Measurements from ENCODE around the gene POLR2E.

Gene POLR2E

DNA sequence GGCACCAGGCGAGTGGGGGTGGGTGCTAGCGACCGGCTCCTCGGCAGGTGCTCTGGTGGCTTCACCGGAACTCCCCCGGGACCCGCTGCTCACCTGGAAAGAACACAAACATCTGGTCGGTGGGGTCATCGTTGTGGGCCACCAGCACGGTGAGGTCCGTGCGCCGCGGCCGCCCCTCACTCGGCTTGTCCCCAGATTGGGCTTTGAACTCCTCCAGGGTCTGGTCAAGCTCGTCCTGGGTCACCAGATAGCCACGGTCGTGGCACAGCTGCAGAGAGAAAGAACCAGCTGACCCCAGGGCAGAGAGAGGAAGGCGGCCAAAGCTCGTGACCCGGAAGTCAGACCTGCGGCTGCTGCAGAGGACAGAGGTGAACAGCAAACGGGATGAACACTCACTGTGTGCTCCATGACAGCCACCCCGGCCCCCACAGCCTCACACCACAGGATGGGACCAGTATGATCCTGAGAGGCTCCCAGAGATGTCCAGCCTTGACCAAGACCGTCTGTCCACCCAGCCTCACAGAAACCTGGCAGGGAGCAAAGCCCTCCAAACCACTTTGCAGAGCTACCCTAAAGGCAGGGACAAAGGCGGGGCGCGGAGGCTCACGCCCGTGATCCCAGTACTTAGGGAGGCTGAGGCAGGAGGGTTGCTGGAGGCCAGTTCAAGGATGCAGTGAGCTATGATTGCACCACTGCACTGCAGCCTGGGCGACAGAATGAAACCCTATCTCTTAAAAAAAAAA lies 1.2 kb downstream of the POLR2E start:
- no peak for DNase-seq (ENCODE audit: low read depth)

DNA sequence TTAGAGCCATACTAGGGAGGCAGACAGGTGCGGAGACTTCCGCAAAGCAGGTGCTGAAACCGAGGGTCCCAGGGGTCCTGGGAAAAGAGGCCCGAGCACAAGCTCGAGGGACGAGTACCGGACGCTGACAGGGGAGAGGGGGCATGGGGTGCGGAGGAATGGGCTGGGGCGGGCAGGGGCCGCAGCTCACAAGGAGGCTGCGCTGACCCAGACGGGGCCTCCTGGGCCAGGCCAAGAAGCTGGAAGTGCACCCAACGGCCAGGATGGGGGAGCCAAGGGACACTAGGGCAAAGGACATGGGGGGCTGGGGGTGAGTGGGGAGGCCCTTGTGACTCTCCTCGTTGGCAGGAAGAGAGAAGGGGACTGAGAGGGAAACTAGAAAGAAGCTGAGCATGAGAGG lies 1.8 kb downstream of the POLR2E start:
- DNase-seq (ENCODE audit: low read depth) = no peak

DNA sequence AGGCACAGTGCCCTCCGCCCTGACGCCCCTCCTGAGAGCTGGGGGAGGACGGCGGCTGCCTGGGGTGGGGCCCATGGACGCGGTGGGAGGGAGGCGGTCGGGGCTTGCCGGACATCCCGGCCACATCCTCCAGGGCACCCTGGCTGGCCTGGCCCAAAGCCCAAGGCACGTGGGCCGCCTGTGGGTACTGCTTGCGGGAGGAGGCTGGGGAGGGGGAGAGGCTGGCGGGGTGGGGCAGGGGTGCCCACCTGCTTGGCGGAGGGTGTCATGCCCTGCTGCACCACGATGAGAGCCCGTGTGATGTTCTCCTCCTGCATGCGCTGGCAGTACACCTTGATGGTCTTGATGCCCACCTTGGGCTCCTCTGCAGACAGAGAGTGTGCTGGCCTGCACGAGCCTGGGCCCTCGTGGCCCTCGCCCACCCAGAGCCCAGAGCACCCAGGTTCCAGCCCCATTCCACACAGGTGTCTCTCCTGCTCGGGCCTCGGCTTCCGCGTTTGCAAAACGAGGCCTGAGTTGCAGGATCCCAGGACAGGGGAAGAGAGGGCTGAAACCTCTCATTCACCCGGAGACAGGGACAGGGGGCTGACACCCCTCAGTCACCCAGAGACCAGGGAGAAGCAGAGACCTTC lies 3.5 kb downstream of the POLR2E start:
- DNase-seq (ENCODE audit: low read depth) = no peak

DNA sequence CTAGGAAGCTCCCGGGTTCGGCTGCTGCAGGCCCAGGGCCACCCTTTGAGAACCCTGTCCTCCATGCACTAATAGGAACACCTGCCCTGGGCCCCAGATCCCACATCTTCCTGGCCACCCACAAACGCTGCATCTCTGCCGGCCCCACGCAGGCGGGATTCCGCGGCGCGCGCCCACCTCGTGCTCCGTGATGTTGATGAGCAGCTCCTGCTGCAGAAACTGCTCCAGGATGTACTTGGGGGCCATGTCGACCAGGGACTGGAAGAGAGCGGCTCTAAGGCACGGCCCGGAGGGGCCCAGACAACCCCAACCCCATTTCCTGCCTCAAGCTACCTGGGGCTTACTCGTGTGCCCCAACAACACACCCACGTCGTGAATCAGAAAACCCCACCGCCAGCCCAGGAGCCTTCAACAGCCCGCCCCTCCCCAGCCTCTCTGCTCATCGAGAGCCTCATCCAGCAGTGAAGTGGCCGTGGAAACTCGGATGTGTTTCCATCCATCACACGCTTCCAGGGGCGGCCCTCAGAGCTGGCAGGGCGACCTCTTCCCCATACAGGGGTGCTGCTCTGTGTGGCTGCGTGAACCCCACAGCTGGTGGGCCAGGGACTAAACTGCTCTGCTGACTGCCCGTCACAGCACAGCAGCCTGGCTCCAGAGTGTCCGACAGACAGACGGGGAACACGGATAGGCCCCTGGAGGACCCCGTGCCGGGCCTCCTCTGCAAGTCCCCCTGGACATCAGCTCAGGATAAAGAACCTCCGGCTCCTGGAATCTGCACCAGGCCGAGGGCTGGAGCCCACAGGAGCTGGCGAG lies 4.2 kb downstream of the POLR2E start:
- no peak for DNase-seq (ENCODE audit: low read depth)

DNA sequence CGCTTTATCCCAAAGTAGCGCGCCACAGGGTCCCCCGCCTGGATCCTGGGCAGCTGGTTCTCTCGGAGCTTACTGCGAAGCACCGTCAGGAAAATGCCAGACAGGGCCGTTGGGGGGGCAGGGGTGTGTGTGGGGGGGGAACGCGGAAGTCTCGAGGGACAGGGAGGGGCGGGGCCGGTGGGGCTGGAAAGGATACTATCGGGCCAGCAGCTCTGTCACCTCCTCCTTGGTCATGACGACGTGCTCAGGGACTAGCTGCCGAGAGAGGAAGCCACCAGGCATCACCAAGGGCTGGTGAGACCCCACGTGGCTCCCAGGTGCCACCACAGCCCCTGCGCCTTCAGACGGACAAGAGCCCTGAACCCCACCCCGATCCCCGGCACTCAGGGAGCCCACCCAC lies 5.3 kb downstream of the POLR2E start:
- DNase-seq (ENCODE audit: low read depth) = no peak

DNA sequence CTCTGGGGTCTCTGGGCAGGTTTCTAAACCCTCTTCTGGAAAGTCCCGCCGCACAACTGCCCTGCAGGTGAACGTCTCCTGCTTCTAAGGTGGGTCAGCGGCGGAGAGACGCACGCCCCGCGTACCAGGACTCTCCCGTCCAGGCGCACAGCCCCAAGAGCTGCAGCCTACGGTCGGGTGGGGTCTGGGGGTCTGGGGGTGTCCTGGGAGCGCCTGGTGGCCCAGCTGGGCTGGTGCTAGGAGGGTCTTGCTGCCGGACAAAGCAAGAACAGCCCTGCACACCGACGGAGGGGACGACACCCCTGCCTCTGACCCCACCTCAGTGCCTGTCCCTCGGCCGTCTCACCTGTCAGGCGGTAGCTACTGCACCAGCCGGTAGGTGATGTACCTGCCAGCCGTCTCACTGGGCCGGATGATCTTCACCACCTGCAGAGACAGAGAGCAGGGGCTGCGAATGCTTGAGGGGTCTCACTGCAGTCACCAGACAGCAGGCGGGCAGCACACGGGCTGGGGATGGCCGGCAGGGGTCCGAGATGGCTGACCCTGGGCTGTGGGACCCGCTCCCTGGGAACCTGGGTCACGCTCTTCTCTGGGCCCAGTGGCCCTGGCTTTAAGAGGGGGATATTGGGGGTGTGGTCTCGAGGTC lies 5.9 kb downstream of the POLR2E start:
- DNase-seq (ENCODE audit: low read depth) = no peak

DNA sequence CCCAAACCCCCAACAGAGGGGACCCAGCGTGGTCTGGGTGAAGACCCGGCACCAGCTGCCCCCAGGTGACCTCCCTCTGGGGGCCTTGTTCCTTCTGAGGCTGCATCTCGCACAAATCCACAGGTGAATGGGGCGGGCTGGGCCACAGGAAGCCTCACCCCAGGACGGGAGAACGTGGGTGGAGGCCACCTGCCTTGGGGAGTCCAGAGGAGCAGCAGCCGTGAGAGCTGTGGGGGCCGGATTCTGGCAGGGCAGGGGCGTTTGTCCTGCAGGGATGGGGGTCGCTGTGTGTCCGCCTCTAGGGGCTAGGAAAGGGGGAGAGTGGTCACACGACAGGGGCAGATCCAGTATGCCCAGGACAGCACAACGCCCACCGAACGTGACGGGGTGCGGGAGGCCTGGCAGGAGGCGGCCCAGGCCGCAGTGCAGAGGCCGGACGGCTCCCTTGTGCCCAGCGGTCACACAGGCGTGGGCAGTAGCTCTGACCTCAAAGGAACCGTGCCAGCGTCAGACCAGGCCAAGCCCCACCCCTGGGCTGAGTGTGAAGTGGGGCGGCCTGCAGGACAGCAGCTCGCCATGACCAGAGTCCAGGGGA lies 6.7 kb downstream of the POLR2E start:
- no peak for DNase-seq (ENCODE audit: low read depth)

DNA sequence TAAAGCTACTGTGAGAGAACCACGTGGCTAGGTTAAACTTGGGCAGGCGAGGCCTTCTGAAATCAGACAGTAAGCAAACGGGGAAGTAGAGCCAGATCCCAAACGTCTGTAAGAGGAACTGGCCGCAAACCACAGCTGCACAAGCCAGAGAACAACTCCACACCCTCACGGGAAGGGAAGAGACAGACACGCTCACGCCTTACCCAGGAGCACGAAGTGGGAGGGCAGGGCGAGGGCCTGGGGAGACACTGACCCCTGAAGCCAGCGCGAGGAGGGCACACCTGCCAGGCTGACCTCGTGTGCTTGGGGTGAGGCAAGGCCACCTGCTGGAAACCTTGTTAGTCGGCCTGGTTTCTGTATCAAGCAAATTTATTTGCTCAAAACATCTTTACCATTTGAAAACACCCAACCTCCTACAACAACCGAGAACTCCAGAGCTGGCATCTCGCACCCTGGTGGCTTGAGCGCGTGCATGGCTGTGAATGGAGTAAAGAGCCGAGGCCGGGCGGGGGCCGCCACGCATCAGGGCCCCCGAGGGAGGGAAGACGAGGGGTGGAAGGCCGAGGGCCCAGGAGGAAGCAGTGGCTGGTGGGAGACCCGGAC lies 7.3 kb downstream of the POLR2E start:
- no peak for DNase-seq (ENCODE audit: low read depth)

DNA sequence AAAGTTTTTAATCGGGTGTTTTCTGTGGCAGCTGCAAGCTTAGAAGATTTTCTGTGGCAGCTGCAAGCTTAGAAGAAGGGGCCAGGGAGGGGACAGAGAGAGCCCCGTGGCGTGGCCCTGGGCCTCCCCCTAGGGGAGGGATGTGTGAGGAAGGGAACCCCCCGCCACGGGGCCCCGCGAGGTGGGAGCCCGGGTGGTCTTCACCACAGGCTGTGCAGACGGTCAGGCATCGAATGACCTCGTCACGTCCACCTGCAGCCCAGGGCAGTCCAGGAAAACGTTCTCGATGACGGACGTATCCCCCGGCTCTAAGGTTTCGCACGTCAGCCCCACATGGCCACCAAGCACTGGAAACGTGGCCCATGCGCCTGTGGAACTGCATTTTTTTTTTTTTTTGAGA lies 8.6 kb downstream of the POLR2E start:
- DNase-seq (ENCODE audit: low read depth) = no peak

DNA sequence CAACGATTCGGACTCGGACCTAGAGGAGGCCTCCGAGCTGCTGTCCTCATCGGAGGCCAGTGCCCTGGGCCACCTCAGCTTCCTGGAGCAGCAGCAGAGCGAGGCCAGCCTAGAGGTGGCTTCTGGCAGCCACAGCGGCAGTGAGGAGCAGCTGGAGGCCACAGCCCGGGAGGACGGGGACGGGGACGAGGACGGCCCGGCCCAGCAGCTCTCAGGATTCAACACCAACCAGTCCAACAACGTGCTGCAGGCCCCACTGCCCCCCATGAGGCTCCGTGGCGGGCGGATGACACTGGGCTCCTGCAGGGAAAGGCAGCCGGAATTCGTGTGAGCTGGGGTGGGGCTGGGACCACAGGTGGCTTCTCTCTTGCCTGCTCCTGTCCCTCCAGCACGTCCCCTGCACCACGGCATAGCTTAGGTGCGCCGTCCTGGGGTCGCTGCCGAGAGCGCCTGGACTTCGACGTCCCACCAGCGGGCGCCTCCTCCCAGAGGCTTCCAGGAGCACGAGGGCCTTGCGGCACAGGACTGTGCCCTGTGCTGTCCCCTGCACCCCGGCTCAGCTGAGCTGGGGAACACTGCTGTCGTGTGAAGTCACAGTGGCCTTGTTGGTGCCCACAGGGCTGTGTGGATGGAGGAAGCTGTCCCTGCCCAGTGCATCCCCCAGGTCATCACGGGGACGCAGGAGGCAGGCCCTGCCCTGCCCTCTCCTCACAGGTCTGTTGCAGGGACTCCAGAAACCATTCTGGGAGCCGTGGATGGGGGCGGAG lies 9.3 kb downstream of the POLR2E start:
- no peak for DNase-seq (ENCODE audit: low read depth)

DNA sequence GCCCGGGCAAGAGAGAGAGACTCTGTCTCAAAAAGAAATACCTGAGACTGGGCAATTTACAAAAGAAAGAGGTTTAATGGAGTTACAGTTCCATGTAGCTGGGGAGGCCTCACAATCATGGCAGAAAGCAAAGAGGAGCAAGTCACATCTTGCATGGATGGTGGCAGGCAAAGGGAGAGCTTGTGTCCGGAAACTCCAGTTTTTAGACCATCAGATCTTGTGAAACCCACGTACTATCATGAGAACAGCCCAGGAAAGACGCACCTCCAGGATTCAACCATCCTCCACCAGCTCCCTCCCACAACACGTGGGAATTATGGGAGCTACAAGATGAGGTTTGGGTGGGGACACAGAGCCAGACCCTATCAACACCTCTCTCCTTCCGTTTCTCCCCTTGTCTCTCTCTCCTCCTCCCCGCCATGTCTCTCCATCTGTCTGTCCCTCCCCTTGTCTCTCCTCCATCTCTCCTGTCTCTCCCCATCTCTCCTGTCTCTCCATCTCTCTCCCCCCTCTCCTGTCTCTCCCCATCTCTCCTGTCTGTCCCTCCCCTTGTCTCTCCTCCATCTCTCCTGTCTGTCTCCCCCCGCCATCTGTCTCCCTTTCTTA lies 10.0 kb downstream of the POLR2E start:
- DNase-seq (ENCODE audit: low read depth) = no peak

DNA sequence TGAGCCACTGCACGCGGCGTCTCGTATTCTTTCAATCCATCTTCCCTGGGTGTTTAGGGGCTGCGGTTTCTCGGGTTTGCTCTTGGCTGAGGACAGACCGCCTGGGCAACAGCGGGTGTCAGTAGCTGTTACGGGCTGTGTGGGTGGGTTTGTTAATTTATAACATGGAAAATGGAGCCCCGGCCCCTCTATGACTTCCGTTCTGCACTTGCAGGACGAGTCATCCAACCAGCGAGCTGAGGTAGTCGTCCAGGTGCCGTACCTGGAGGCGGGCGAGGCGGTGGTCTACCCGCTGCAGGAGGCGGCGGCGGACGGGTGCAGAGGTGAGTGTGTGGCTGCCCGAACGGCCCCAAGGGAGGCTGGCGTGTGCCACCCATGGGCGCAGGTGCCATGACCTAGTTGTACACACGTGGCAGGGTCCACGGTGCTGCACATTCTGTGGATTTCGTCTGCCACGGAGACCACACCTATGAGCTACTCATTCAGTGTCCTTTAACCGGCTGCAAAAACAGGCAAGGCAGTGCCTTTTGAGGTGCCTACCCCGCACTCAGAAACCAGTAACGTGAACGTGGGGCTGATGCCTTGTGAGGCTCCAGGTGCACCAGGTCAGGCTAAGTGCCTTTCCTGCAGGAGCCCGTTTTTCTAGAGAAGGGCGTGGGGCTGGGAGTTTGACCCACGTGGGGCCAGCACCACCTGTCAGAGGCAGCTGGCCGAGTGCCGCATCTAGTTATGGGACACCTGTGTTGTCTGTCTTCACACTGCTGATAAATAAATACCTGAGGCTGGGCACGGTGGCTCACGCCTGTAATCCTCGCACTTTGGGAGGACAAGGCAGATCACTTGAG lies 10.9 kb downstream of the POLR2E start:
- no peak for DNase-seq (ENCODE audit: low read depth)

DNA sequence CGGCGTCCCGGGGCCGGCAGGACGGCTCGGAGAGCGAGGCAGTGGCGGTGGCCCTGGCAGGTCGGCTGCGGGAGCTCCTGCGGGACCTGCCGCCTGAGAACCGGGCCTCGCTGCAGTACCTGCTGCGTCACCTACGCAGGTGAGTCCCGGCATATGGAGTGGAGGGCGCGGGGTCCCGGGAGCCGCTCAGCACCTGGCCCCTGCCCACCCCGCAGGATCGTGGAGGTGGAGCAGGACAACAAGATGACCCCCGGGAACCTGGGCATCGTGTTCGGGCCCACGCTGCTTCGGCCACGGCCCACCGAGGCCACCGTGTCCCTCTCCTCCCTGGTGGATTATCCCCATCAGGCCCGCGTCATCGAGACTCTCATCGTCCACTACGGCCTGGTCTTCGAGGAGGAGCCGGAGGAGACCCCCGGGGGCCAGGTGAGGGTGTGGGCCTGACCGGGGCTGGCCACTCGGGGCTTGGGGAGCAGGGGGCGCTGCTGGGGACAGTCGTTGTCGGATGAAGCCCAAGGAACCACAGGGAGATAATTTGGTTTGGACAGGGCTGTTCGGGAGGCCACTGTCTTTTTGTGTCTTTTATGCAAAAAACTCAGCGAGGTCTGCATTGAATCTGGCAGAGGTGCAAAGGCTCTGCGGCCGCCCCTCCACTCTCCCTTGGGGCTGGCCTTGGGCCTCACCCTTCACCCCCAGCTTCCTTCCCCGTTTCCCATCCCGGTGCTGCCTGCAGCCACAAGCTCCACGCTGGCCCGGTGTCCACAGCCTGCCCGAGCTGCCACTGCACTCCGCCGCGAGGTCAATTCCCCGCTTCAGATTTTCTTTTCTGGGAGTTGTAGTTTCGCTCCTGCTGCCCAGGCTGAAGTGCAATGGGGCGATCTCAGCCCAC lies 12.0 kb downstream of the POLR2E start:
- no peak for DNase-seq (ENCODE audit: low read depth)

DNA sequence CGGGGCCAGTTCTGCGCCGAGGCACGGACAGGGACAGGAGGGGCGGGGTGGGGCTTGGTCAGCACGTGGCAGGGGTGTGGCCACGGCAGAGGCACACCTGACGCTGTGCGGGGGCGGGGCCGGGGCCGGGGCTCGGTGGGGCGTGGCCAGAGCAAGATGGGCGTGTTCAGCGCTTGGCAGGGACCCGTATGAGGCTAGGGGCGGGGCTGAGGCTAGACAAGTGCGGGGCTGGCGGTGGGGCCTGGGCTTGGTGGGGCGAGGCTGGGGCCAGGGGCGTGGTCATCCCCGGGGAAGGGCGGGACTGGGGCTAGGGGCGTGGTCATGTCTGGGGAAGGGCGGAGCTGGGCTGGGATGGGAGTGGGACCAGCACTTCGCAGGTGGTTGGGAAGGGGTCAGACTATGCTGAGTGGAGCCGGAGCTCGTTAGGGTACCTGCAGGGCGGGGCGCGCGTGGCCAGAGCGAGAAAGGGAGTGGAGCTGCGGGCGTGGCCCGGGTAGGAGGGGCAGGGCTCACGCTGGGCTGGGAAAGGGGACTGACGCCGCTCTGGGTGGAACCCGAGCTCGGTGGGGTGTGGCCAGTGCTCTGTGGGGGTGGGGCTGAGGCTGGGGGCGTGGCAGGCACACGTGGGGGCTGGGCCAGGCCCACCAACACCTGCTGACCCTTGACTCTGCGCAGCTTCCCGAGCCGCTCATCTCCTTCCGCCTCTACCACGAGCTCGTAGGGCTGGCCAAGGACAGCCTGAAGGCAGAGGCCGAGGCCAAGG lies 12.8 kb downstream of the POLR2E start:
- no peak for DNase-seq (ENCODE audit: low read depth)

DNA sequence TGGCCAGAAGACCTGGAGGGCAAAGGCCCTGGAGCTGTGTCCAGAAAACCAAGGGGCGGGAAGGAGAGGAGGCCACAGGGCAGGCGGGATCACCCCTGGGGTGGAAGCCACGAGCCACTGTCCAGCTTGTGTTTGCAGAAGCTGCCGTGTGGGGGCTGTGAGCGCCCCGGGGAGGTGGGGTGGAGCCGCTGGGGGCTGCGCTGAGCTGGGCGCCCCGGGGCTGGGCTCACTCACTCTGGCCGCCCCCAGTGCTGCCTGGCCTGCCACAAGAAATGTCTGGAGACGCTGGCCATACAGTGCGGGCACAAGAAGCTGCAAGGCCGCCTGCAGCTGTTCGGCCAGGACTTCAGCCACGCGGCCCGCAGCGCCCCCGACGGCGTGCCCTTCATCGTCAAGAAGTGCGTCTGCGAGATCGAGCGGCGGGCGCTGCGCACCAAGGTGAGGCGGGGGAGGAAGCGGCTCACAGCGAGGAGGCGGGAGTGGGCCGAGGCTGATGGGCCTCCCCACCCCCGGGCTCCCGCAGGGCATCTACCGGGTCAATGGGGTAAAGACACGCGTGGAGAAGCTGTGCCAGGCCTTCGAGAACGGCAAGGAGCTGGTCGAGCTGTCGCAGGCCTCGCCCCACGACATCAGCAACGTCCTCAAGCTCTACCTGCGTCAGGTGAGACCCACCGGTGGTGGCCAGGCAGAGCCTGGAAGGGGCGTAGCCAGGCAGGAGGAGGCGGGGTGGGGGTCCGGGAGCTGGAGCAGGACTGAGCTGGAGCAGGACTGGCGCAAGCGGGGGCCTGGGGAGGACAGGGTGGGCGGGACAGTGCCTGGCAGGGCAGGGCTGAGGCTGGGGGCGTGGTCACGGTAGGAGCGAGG lies 13.6 kb downstream of the POLR2E start:
- no peak for DNase-seq (ENCODE audit: low read depth)

DNA sequence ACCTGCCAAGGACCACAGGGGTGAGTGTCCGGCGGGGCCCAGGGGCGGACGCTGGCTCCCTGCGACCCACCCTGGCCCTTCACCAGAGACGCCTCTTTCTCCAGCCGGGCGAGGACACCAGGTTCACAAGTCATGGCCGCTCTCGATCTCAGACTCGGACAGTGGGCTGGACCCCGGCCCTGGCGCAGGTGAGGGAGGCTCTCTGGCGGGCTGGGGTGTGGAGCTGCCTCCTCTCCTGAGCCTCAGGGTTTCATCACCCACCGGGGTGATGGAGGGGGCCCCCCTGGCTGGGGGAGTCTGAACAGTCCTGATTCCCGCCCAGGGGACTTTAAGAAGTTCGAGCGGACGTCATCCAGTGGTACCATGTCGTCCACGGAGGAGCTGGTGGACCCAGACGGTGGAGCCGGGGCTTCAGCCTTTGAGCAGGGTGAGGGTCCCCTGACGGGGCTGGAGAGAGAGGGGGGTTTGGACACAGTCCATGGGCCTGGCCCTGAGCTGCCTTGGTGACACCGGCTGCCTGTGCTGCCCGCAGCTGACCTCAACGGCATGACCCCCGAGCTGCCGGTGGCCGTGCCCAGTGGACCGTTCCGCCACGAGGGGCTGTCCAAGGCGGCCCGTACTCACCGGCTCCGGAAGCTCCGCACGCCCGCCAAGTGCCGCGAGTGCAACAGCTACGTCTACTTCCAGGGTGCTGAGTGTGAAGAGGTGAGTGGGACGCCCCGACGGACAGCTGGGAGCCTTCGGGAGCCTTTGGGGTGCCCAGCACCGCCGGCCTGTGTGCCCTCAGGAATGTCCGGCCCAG lies 14.6 kb downstream of the POLR2E start:
- no peak for DNase-seq (ENCODE audit: low read depth)
